Measurements from ENCODE around the gene EHD3.

Gene EHD3

GRCh38 chr2:31296641-31297287, 62.8 kb downstream of the EHD3 start:
- no peak for DNase-seq

DNA sequence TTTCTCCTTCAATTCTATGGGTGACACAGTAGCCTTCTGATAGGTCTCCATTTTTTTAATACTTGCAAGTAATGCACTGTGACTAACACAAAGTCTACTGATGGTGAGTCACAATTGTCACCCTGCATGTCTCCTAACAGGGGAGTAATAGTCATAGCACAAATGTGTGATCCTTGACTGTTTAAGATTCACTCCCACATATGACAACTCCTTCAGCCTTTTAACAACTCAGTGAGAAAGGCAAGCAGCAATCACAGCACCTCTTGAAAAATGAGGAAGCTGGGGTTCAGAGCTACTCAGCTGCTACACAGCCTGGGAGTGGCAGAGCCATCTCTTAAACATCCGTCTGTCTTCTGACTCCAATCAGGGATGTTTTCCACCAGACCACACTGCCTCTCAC, 63.8 kb downstream of the EHD3 start:
- DNase-seq: no peak

GRCh38 chr2:31299547-31299946, 65.6 kb downstream of the EHD3 start:
- no peak for DNase-seq

GRCh38 chr2:31300309-31300708, 66.4 kb downstream of the EHD3 start:
- DNase-seq: no peak

DNA sequence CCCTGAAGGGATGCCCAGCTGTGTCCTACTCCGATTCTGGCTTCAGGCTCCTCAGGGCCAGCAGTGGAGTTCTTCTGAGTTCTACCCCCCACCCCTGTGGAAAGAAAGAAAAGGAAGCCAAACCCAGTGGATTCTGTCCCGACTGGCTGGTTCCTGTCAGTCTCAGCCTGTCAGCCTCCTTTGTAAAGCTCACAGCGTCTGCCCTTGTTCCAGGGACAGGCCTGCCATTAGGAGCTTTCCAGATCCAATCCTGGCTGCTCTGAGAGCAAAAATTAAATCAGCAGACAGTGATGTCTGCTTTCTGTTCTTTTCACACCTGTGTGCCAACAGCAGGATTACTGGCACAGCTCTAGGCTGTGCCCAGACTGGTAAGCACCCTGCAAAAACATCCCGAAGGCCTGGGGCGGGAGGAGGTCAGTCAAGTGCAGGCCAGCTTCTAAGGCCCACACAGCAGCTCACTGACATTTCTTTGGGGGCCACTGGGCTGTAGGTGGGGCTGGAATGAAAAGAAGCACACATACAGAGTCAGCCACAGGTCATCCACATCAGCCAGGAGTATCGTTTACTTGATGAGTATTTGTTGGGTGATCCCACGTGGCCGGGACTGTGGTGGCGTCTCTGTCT, 69.1 kb downstream of the EHD3 start:
- DNase-seq: no peak

DNA sequence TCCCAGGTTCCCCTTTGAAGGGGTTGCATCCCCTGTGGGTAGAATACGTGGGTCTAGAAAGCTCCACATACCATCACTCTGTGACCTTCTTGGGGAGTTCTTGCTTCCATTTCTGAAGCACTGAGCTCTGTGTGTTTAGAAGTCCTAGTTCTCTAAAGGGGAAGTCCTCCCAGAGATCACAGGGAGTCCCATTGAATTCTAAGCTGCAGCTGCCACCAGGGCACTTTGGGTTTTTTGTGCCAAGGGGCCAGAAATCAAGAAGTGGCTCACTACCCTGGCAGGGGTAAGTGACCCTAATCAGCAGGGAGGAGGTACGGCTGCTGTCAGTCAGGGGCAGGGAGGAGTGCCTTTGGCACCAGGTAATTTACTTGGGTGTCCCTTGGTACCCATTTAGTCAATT, 70.9 kb downstream of the EHD3 start:
- no peak for DNase-seq

- DNase-seq: no peak
These were observed 78.9 kb downstream of the EHD3 start for GRCh38 chr2:31312898-31313297.

DNA sequence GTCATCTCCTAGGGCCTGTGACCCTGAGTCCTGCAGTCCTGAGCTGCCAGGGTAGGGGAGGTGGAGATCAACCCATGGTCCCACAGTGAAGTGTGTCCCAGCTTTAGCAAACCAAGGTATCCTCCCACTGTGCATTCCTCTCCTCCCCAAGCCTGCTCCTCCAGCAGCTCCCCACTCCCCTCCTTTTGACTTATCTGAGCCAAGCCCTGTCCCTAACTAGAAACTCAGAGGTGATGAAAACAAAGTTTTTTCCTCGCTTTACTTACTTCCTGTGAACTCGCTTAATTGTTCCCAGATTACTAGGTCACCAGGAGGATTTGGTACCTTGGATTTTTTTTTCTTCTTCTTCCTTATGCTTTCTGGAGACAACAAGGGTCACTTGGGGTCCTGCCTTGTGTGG, 80.8 kb downstream of the EHD3 start:
- no peak for DNase-seq

GRCh38 chr2:31317396-31317795, 83.4 kb downstream of the EHD3 start:
- DNase-seq: peak in 1 of 3 experiments; percentile 17

- DNase-seq: peak in 1 of 3 experiments; percentile 47
These were observed 84.7 kb downstream of the EHD3 start for GRCh38 chr2:31318361-31319336.

All from NCI-H1417 (cell line).